Subcutaneous preadipocyte (primary cell): ENCODE results near the gene CCDC88B. TPM values are rescaled to one million over a fixed set of nuclear protein-coding genes. Genes with fewer than 3 reads are reported as not detected.

ENCODE experiments used
- small RNA-seq: library from RNA; depleted of rRNA; stranded (forward); fragments of <200 nt; gene quantifications from one replicate; pipeline ENCODE3, GENCODE V24; 2012
- total RNA-seq: library from RNA; depleted of rRNA; stranded (reverse); fragments of >200 nt; gene quantifications from 2 replicates; pipeline ENCODE4 v1.2.3, GENCODE V29; 2012

Gene CCDC88B
- 0.20 and 1.8 TPM in 2 replicates for total RNA-seq

GRCh38 chr11:64339754-64340408 lies at the start of gene CCDC88B:
TSS of gene CCDC88B (plus strand) at chr11:64340204. CDS start at chr11:64340267, 63 bp downstream.

GRCh38 chr11:64291262-64291751 lies 48.7 kb upstream of the CCDC88B start, which contains the start of gene KCNK4:
TSS of gene KCNK4 (plus strand) at chr11:64291302. CDS start at chr11:64293019, 1,717 bp downstream.

GRCh38 chr11:64299847-64300648 lies 40.0 kb upstream of the CCDC88B start, which contains the start of gene CATSPERZ:
TSS of gene CATSPERZ (plus strand) at chr11:64300358. CDS start at chr11:64300411, 53 bp downstream.

GRCh38 chr11:64305075-64305690 lies 34.8 kb upstream of the CCDC88B start, which contains the start of gene ESRRA:
TSS of gene ESRRA (plus strand) at chr11:64305524. CDS start at chr11:64307180, 1,656 bp downstream.

GRCh38 chr11:64317325-64317960 lies 22.6 kb upstream of the CCDC88B start, which contains the start of gene TRMT112:
TSS of gene TRMT112 (minus strand) at chr11:64317559. CDS start at chr11:64317526, 33 bp downstream.

GRCh38 chr11:64317961-64318765 lies 21.8 kb upstream of the CCDC88B start, which contains the start of gene PRDX5:
TSS of gene PRDX5 (plus strand) at chr11:64318121. CDS start at chr11:64318216, 95 bp downstream.

GRCh38 chr11:64358907-64359711 lies 19.1 kb downstream of the CCDC88B start, which contains the start of gene RPS6KA4:
TSS of gene RPS6KA4 (plus strand) at chr11:64359162. CDS start at chr11:64359236, 74 bp downstream.

Small RNA genes within 50 kb of the gene (small RNA-seq; reads per million reads assigned to genes)
- 0.14 reads per million for gene MIR1237
- gene MIR7155: not detected
- gene RF00019: not detected

Other genes with a start within 250 kb of the CCDC88B start
- 20.9 and 23.1 TPM in 2 replicates for gene MACROD1, start 174.1 kb upstream of the CCDC88B start, total RNA-seq
- gene STIP1, start 154.0 kb upstream of the CCDC88B start, total RNA-seq: 159 and 235 TPM in 2 replicates
- 2.2 and 7.8 TPM in 2 replicates for gene FERMT3, start 133.5 kb upstream of the CCDC88B start, total RNA-seq
- 28.7 and 29.9 TPM in 2 replicates for gene TRPT1, start 114.0 kb upstream of the CCDC88B start, total RNA-seq
- gene NUDT22, start 113.9 kb upstream of the CCDC88B start, total RNA-seq: 46.3 and 51.8 TPM in 2 replicates
- gene DNAJC4, start 109.7 kb upstream of the CCDC88B start, total RNA-seq: 7.0 and 7.4 TPM in 2 replicates
- 26.0 and 29.4 TPM in 2 replicates for gene VEGFB, start 105.6 kb upstream of the CCDC88B start, total RNA-seq
- gene FKBP2, start 99.1 kb upstream of the CCDC88B start, total RNA-seq: 40.3 and 48.5 TPM in 2 replicates
- 259 and 300 TPM in 2 replicates for gene PPP1R14B, start 93.3 kb upstream of the CCDC88B start, total RNA-seq
- 35.3 and 61.4 TPM in 2 replicates for gene PLCB3, start 88.7 kb upstream of the CCDC88B start, total RNA-seq
- gene BAD, start 55.5 kb upstream of the CCDC88B start, total RNA-seq: 46.9 and 71.7 TPM in 2 replicates
- gene GPR137, start 54.4 kb upstream of the CCDC88B start, total RNA-seq: 9.6 and 12.1 TPM in 2 replicates
- not detected in 2 replicates for gene KCNK4, start 48.9 kb upstream of the CCDC88B start, total RNA-seq
- gene CATSPERZ, start 39.8 kb upstream of the CCDC88B start, total RNA-seq: 1.1 TPM in 1 of 2 replicates, not detected in the other
- gene ESRRA, start 34.7 kb upstream of the CCDC88B start, total RNA-seq: 31.2 and 36.0 TPM in 2 replicates
- 138 and 175 TPM in 2 replicates for gene TRMT112, start 22.6 kb upstream of the CCDC88B start, total RNA-seq
- gene PRDX5, start 22.1 kb upstream of the CCDC88B start, total RNA-seq: 92.1 and 148 TPM in 2 replicates
- 44.8 and 54.0 TPM in 2 replicates for gene RPS6KA4, start 19.0 kb downstream of the CCDC88B start, total RNA-seq
- not detected in 2 replicates for gene SLC22A11, start 215.7 kb downstream of the CCDC88B start, total RNA-seq